Stimulated activated CD4-positive, alpha-beta T cell treated with anti-CD3 and anti-CD28 coated beads, Interleukin-2, amount 100 ng/mL, for 4 hours (primary cell): ENCODE measurements around the gene TRPV3.
"Not testable (repeated sequence)": the region's sequence is repeated elsewhere in the genome, so short reads cannot be mapped to it uniquely, and the experiment has no call there.

Source experiments
- DNase-seq: peaks from one replicate; pipeline ENCODE4 v3.0.0-alpha.2; 2020; ENCODE audit warnings: low read depth

The TRPV3 gene

GRCh38 chr17:3557768-3558583 lies at the start of gene TRPV3:
Gene TRPV3 (minus strand): TSS chr17:3557812. CDS start chr17:3554850, 2,962 bp downstream.
- peak; percentile 60 for DNase-seq

- no peak for DNase-seq
These were observed 46.3 kb upstream of the TRPV3 start for GRCh38 chr17:3603870-3604259.

GRCh38 chr17:3603119-3603869 lies 45.7 kb upstream of the TRPV3 start:
- DNase-seq, result no peak

DNA sequence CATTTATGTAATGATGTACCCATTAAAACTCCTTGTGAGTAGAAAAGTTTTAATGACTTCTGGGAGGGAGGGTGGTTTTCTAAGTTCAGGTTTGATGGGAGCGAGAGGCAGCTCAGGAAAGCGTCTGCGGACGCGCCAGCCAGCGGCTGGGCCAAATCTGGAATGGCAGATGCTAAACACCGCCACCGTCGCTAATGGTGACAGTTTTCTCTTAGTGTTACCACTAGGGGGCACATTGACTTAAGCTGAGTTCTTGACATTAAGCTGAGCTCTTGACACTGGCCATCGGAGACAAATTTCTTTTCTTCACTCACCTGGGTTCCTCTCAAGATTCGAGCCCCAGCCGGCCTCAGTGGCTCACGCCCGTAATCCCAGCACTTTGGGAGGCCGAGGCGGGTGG lies 44.9 kb upstream of the TRPV3 start:
- no peak for DNase-seq

- no peak for DNase-seq
These were observed 43.1 kb upstream of the TRPV3 start for GRCh38 chr17:3600529-3601205.

DNA sequence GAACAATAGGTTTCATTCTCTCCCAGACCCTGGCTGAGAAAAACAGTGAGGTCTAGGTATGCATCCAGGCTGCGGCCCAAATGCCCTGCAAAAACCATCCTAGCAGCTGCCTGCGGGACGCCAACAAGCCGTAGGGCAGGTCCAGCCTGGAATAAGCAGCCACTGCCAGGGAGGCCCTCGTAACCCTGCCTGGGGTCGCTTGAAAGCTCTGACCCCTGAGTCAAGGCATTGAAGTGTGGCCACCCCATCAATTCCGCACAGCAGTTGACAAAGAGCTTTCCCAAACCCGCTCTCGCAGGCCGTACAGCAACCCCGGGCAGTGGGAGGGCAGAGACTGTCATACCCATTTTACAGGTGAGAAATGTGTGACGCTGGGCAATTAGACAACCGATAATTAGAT lies 40.5 kb upstream of the TRPV3 start:
- DNase-seq, result no peak

DNA sequence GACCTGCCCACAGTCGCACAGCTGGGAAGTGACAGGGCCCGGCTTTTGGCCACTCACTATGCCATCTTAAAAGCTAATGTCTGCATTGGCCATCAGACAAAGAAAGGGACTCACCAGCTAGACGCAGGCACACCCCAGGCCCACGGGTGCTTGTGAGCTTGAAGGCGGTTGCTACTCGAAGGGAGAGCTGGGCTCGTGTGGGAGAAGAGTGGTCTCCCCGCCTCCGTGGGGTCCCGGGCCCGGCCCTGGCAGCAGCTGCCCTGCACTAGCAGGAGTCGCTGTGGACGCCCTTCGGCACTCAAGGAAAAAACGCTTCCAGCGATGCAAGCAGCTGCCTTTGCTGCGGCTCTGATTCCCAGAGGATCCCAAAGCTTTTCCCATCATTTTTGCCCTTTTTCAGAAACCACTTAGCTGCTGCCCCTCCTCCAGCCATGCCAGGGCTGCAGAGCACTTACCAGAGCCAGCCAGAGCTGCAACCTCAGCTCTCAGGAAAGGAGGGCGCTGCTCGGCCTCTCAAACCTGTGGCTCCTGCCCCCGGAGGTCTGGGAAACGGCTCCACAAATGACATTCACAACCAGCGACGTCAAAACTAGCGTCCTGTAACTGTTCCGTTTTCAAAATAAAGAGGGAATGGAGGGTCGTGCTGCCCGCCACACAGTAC lies 39.3 kb upstream of the TRPV3 start:
- DNase-seq, result no peak

- DNase-seq, result no peak
These were observed 37.4 kb upstream of the TRPV3 start for GRCh38 chr17:3594976-3595375.

DNA sequence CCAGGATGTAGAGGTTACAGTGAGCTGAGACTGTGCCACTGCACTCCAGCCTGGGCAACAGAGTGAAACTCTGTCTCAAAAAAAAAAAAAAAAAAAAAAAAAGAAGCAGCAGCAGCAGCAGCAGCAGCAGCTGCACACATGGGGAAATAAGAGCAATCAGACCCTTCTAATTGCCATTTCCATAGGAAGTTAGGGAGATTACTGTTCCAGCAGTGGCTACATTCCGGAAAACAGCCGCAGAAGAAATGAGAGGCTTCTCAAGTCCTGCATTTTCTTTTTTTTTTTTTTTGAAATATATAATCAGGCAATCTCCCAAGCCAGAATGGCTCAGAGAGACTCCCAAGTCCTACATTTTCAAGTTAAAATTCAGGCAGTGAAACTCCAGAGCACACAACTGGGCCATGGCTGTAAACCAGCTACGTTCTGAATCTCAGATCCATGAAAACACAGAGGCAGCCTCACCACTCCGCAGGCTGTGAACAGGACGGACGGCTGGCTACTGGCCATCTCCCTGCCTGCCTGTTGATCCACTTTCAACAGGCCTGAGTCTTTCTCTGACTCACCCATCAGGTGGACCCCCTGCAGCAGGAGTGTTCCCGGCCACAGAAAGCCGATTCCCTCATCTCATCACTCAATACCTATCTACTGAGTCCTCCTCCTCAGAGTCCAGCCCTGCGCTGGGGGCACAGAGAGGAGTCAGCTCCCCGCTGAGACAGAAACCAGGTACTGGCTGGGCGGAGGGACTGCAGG lies 36.6 kb upstream of the TRPV3 start:
- no peak for DNase-seq

GRCh38 chr17:3593384-3593783 lies 35.8 kb upstream of the TRPV3 start:
- no peak for DNase-seq

DNA sequence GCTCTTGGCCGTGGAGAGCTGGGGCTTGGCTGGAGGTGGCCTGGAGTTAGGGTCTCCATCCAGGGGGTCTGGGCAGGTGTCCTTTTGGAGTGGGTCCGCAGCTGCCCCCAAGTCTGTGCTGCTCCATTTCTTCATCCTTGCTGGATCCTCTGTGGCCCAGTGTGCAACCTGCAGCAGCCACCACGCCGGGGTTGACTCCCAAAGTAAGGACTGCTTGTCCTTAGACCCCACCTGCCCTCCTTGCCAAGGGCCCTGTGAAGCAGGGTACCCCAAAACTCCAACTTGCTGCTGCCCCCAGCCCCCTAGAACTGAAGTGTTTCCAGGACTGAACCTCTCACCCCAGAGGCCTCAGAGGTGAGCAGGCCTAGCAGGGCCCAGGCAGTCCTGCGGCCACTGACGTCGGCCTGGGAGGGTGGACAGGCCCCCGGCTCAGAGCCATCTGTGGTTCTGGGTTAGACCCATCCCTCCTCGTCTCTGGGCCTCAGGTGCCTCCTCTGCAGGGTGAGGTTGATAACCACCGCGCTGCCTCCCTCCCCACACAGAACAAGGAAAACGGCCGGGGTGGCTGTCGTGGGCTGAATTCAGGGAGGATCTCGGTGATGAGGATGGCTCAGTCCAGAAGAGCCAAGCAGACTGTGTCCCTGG lies 34.7 kb upstream of the TRPV3 start:
- no peak for DNase-seq

DNA sequence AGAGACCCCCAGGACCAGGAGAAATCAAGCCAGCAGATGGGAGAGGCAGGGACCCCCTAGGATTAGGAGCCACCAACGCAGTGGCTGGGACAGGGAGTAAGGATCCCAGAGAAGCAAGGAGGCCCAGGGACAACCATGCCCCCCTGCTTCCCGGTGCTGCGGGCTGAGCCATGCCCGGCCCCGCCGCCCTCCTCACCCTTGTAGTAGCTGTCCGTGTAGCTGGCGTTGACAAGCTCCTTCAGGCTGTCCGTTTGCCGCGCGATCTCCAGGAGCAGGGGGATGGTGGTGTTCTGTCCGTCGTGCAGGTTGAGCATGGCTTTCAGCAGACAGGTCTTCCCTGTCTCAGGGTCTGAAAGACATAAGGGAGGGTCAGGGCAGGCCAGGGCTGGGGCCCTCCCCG lies 33.2 kb upstream of the TRPV3 start:
- no peak for DNase-seq

- no peak for DNase-seq
These were observed 32.6 kb upstream of the TRPV3 start for GRCh38 chr17:3590231-3590630.

DNA sequence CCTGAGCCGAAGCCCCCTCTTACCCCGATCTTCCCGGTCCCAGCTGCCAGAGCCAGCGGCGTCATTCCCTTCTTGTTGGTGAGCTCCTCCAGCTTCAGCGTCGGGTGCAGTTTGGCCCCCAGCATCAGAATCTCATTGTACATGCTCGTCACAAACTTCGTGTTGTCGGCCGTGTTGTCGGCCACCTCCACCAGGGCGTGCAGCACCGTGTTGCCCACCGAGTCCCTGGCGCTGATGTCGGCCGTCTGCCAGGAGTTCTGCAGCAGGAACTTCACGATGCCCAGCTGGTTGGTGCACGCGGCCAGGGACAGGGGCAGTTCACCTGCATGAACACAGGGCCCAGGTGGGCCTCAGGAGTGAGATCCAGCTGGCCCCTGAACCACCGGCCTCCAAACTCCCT lies 32.2 kb upstream of the TRPV3 start:
- DNase-seq, result no peak

GRCh38 chr17:3585826-3586225 lies 28.2 kb upstream of the TRPV3 start:
- no peak for DNase-seq

DNA sequence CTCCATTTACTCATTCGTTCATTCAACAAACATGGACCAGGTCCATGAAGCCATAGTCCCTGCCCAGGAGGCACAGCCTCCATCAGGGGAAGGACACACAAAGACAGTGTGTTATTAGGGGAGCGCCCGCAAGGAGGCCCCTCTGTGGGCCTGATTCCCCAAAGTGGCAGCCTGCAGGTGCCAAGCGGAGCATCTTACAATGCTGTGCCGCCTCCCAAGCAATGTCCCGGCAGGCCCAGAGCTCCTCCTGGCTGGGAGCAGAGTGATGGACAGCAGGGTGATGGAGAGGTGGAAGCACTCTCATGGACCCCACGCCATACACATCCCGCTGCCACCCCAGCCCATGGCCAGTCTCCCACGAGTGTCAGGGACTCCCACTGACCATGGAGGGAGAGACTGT lies 25.8 kb upstream of the TRPV3 start:
- no peak for DNase-seq

DNA sequence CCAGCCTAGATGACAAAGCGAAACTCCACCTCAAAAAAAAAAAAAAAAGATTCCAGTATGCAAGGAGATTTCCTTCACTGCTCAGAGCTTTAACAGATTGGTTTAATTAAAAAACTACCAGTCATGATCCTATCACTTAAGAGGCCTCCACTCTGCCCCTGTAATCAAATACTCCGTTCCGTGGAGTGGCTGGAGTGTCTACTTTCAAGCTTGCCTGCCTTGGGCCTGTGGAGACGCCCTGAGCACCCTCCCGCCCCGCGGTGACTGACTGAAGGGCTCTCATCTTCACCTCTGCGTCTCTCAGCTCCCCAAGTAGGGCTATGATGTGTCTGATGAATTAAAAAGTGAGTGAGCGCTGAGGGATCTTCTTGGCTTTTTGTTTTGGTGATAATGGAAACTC lies 25.3 kb upstream of the TRPV3 start:
- DNase-seq, result no peak

DNA sequence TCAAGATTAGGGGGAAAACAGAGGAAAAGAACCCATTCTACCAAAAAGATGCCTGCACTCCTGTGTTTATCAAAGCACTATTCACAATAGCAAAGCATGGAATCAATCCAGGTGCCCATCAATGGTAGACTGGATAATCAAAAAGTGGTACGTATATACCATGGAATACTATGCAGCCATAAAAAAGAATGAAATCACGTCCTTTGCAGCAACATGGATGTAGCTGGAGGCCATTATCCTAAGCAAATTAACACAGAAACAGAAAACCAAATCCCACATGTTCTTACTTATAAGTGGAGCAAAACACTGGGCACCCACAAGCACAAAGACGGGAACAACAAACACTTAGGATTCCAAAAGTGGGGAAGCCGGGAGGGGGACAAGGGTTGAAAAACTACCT lies 21.1 kb upstream of the TRPV3 start:
- not testable (repeated sequence) for DNase-seq

DNA sequence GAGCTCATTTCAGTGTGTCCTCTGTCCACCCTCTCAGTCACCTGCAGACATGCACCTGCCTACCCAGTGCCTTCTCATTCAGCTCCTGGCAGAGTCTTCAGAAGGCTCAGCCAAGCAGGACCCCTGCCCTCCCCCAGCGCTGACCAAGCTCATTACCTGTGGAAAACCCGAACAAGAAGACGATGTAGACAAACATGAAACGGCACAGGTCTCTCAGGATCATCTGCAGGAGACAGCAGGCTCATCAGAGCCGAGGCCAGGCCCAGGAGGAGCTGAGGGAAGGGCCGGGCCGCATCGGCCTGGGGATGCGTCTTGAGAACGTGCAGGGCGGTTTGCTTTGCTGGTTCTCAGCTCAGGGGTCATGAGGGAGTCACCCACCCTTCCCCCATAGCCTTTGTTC lies 19.4 kb upstream of the TRPV3 start:
- no peak for DNase-seq

DNA sequence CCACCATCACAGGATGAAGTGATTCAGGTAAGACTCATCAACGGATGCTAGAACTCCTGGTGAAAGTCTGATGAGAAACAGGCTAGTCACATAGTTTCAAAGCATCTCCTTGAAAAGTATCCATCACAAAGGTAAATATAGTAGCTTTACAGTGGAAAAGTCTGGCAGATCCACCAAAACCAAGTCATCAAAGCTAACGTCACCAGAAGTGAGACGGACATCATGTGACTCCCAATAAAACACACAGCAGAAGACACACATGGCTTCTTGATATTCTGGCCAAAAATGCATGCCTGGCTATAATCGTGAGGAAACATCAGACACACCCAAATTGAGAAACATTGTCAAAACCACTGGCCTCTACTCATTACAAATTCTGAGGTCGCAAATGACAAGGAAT lies 17.9 kb upstream of the TRPV3 start:
- DNase-seq, result no peak

- DNase-seq, result no peak
These were observed 16.6 kb upstream of the TRPV3 start for GRCh38 chr17:3574231-3574630.
